Spleen (tissue), 7 donors: Measurements from ENCODE around the gene C3orf52.

Experiments
- POLR2A ChIP-seq, 3 donors: fragments of 450-650 bp; IDR thresholded peaks; one replicate each; pipeline ENCODE4 v1.5.1; 2017; ENCODE audit warnings: antibody characterized with exemption in 3 of 3, mild to moderate bottlenecking in 1 of 3
- TF ChIP-seq, protein P1 (sequence below), 11 experiments: fragments of 200-600 bp in 7 of 11; fragments of 450-650 bp in 4 of 11; sonication (generic) in 4 of 11; IDR thresholded peaks in 8 of 11; conservative IDR thresholded peaks in 3 of 11; 1 replicate in 7 of 11; 2 replicates in 4 of 11; pipeline versions ENCODE4 v1.4.0 to v1.8.0; 2016 to 2021; ENCODE audit warnings: antibody characterized with exemption in 11 of 11, inconsistent platforms in 4 of 11, mild to moderate bottlenecking in 1 of 11
- donor health status: DM: no; HTN: no; CAD: no; lungs with moderate emphysema.
- donor health status: DM: no; HTN: no; CAD: no.
- donor health status: DM: no; HTN: no; CAD: no.

DNA sequence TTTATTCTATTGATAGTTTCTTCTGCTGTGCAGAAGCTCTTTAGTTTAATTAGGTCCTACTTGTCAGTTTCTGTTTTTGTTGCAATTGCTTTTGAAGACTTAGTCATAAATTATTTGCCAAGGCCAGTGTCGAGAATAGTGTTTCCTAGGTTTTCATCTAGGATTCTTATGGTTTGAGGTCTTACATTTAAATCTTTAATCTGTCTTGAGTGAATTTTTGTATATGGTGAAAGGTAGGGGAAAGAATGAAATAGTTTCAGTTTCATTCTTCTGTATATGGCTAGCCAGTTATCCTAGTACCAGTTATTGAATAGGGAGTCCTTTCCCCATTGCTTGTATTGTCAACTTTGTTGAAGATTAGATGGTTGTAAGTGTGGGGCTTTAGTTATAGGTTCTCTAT, 57.5 kb downstream of the C3orf52 start:
- no peak for TF ChIP-seq POLR2A (IDR thresholded peaks at IDR 0.05)
- TF ChIP-seq, protein P1, sequence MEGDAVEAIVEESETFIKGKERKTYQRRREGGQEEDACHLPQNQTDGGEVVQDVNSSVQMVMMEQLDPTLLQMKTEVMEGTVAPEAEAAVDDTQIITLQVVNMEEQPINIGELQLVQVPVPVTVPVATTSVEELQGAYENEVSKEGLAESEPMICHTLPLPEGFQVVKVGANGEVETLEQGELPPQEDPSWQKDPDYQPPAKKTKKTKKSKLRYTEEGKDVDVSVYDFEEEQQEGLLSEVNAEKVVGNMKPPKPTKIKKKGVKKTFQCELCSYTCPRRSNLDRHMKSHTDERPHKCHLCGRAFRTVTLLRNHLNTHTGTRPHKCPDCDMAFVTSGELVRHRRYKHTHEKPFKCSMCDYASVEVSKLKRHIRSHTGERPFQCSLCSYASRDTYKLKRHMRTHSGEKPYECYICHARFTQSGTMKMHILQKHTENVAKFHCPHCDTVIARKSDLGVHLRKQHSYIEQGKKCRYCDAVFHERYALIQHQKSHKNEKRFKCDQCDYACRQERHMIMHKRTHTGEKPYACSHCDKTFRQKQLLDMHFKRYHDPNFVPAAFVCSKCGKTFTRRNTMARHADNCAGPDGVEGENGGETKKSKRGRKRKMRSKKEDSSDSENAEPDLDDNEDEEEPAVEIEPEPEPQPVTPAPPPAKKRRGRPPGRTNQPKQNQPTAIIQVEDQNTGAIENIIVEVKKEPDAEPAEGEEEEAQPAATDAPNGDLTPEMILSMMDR (IDR thresholded peaks at IDR 0.05 in 8 of 11, conservative IDR thresholded peaks at IDR 0.05 in 3 of 11) = no peak
